Renal cortex interstitium (tissue), 15 donors: ENCODE measurements around the gene ZNF746. TPM values are rescaled to one million over a fixed set of nuclear protein-coding genes. Genes with fewer than 3 reads are reported as not detected.

ENCODE experiments used
- DNase-seq, 11 donors: peaks; one replicate each; pipeline ENCODE4 v3.0.0-alpha.2; 2013; ENCODE audit warnings: low read depth in 9 of 11, low spot score in 4 of 11; ENCODE audit errors: extremely low read depth in 1 of 11
- long read RNA-seq, 16 experiments: transcript quantifications; one replicate each; lab custom pipeline, GENCODE V29; 2026
- polyA plus RNA-seq, 3 donors: library from polyadenylated mRNA; unstranded; fragments of 120-200 nt; gene quantifications; one replicate each; pipeline ENCODE4 v1.2.1, GENCODE V29; 2013; ENCODE audit not compliant: insufficient read length in 3 of 3

ZNF746 gene
- polyA plus RNA-seq: 10 to 100 TPM; 12.4 to 17.0 (median 14.2) TPM
- long read RNA-seq, donor 1, partial matches to known transcripts: 0 of 1 reads
- long read RNA-seq, donor 1, other reads (novel, unspliced or antisense): 0 of 1 reads
- long read RNA-seq, donor 2, partial matches to known transcripts: 0 of 3 reads
- long read RNA-seq, donor 2, other reads (novel, unspliced or antisense): 0 of 3 reads
- long read RNA-seq, donor 3, partial matches to known transcripts: 0 of 3 reads
- long read RNA-seq, donor 3, other reads (novel, unspliced or antisense): 0 of 3 reads
- long read RNA-seq, donor 4: 0 reads
- long read RNA-seq, donor 5: 0 reads
- long read RNA-seq, donor 6, partial matches to known transcripts: 0 of 1 reads
- long read RNA-seq, donor 6, other reads (novel, unspliced or antisense): 0 of 1 reads
- long read RNA-seq, donor 7, partial matches to known transcripts: 0 of 2 reads
- long read RNA-seq, donor 7, other reads (novel, unspliced or antisense): 0 of 2 reads
- long read RNA-seq, donor 8: 0 reads
- long read RNA-seq, donor 9, partial matches to known transcripts: 0 of 1 reads
- long read RNA-seq, donor 9, other reads (novel, unspliced or antisense): 0 of 1 reads
- long read RNA-seq, donor 10, partial matches to known transcripts: 0 of 3 reads
- long read RNA-seq, donor 10, other reads (novel, unspliced or antisense): 0 of 3 reads
- long read RNA-seq, donor 11: 0 reads
- long read RNA-seq, donor 12: 0 reads
- long read RNA-seq, donor 13: 0 reads
- long read RNA-seq, donor 14, partial matches to known transcripts: 0 of 4 reads
- long read RNA-seq, donor 14, other reads (novel, unspliced or antisense): 0 of 4 reads
- long read RNA-seq, donor 15: 0 reads
- long read RNA-seq, donor 16, partial matches to known transcripts: 0 of 8 reads
- long read RNA-seq, donor 16, other reads (novel, unspliced or antisense): 0 of 8 reads

DNA sequence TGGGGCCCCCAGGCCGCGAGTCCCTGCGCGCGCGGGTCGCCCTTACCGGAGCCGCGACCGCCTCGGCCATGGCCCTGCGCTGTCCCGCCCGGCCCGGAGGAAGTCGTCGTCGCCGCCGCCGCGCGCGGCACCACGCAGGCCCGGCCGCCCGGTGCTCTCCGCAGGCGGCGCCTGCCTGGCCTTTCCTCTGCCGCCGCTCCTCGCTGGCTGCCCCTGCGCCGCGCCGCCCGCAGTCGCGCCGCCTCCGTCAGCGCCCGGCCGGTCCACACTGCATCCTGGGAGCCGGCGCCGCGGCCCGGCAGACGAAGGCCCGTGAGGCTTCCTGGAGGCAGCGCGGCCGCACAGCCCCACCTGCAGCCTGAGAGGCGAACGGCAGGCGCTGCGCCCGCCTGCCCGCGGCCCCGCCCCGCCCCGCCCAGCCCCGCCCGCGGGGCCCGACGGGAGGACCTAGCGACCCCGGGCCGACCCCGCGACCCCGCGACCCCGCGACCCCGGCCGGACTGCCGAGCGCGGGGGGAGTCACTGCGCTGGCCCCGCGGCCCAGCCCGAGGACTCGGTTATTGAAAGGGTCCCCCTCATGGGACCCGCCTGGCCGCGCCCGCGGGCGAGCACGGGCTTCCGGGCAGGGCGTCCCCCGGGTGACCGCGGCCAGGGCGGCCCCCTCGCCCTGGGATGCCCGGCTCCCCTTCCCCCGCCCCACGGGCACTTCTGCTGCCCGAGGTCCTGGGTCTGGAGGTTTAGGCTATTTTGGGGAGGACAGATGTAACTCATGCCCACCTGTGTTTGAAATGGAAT is at the start of gene ZNF746:
ZNF746 (minus strand) TSS at position 343 of the 795 bp plus-strand sequence; CDS start at position 70, 273 bp downstream.
- DNase-seq: peak in 9 of 11 donors; percentile 48 to 73 (median 64)

DNA sequence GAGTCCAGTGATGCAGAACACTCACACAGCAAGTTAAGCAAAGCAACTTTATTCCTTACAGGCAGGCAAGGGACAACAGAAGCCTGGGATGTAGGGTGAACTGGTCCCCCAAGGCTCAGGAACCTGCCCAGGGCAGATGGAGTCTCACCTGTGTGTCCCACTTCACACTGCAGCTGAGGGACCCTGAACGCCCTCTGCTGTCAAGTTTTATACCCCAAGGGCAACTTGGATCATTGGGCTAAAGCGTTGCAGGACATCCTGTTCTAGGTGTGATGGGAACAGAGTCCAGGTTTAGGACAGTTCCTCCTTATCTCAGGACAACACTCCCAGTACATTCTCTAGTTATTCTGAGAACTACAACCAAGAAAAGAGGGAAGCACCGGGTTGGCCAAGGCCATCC is 49.5 kb upstream of the ZNF746 start:
- no peak for DNase-seq

DNA sequence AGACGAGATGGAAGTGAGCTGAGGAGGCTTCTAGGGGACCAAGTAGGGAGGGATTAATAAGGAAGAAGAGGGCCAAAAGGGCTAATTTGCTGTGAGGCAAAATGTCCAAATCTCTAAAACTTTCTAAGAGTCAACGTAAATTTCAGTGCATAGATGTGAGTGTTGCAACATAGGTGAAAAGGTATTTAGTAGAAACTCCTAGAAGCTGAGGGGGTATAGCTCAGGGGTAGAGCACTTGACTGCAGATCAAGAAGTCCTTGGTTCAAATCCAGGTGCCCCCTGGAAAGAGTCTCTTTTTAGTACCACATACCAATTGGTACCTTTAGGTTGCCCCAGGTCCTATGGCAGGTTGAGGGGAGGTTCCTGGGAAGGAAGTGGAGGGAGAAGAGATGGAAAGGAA is 48.7 kb upstream of the ZNF746 start:
- no peak for DNase-seq

DNA sequence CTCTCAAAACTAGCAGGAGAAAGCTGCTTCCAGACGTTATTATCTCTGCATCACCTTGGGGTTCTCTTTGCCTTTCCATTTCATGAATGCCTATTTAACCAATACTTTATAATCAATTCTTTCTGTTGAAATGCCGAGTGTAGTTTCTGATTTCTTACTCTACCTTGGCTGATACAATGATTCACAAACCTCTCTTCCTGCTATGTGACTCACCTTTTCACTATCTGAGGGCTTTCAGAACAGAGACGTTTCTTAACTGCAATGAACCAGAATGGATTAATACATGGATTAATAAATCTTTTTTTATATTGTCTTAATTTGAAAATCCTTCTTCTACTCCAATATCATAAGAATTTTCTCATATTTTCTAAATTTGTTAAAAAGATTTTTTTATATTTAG is 46.4 kb upstream of the ZNF746 start:
- no peak for DNase-seq

DNA sequence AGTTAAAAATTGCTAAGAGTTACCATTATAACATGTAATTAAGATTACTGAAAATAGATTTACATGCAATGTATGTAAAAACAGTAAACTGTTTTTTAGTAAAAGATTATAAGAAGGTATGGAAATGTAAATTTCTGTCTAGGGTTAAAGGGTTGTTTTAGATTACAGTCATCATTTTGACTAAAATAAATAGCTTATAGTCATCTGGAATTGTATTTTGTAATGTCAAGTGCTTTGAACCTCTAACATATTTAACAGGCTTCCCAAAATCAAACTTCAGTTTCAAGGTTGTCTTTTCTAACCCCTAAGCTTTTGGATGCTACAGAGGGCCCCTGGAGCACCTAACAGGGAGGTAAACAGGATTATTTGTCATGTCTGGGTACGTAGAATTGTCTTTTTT is 35.0 kb upstream of the ZNF746 start:
- DNase-seq: no peak

DNA sequence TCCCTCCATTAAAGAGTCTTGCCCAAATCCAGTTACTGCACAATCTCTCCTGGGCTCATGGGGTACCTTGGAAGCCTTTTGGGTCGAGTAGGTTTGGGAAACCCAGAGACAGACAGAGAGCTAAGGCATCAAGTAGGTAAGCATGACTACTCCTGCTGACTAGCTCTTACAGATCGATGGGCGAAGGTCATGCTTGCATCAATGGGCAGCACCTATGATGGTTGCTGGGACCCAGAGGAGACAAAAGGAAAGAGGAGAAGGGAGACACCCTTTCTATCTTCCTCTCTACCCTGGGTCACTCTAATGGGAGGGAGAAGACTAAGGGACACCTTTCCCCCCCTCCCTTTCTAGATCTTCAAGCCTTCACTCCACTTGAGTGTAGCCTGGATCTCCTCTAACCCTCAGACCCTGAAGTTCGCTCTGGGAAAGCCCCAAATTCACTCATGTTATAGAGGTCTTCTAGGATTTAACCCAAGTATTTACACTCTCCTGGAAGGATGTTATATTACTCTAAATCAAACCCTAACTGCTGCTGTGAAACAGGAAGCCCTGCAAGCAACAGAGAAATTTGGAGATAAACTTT is 31.6 kb upstream of the ZNF746 start:
- DNase-seq: no peak

DNA sequence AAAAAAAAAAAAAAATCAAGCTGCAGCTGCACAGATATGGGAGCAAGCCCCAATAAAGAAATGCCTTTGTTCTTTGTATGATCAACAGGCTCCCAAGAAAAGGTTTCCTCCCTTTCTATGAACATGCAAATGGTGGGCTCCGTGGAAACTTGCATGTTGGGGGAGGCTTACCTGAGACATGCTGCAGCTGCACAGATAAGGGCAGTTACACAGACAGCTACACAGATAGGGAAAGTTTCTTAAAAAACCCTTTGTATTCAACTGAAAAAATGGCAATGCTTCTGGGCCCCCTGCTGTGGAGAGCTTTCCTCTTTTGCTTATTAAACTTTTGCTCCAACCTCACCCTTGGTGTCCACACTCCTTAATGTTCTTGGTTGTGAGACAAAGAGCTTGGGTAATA is 29.8 kb upstream of the ZNF746 start:
- no peak for DNase-seq

DNA sequence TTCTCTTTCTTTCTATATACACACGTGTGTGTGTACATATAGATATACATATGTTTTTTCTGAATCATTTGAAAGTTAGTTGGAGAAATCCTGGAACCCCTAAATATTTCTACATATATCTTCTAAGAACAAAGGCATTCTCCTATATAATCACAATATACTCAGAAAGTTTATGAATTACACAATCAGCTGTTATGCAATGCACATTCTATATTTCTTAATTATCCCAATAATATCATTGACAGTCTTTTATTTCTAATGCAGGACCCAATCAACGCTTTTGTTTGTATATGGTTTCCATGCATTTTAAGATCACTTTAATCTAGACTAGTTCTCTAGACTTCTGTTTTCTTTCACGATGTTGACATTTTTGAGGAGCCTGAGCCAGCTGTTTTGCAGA is 27.7 kb upstream of the ZNF746 start:
- no peak for DNase-seq

DNA sequence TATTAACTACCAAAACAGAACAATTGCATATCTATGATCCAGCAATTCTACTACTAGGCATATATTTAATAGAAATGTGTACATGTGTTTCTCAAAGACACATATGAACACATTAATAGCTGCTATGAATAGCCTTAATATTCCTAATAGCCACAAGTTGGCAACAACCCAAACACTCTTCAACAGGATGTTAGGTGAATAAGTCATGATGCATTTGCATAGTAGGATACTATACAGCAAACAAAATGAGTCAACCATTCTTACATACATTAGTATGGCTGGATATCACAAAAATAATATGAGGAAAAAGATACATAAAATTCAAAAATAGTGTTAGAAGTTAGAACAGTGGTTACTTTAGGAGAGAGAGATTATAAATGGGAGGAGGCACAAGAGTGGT is 26.8 kb upstream of the ZNF746 start:
- no peak for DNase-seq

DNA sequence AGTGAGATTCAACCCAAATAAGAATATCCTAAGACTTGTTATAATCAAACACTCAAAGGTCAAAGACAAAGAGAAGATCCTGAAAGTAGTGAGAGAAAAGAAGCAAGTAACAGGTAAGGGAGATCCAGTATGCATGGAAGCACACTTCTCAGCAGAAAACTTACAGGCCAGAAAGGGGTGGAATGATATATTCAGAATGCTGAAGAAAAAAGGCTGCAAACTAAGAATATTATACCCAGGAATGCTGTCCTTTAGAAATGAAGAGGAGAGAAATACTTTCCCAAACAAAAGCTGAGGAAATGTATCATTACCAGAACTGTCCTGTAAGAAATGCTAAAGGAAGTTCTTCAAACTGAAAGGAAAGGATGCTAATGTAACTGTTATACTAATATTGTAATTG is 12.6 kb upstream of the ZNF746 start:
- DNase-seq: no peak

DNA sequence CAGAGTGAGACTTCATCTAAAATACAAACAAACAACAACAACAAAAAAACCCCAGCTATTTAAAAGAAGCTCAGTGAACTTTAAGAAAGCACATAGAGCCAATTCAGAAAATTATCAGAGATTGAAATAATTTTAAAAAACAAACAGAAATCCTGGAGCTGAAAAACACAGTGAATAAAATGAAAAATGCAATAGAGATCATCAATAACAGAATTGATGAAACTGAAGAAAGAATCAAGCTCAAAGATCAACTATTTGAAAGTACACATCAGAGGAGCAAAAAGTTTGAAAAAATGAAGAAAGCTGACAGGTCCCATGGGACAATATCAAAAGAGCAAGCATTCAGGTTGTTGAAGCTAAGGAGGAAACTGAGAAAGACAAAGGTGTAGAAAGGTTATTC is 12.2 kb upstream of the ZNF746 start:
- DNase-seq: no peak

DNA sequence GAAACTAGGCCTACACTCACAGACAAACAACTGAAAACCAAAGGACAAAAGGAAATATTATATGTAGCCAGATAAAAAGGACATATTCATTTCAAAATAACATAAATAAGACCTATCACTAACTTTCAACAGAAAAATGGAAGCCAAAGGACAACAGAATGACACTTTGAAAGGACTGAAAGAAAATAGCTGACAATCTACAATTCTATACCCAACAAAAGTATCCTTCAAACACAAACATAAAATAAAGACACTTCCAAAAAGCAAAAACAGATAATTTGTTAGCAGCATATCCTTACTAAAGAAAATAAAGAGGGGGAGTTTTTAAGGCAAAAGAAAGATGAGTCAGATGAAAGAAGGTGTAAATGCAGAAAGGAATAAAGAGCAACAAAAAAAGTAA is 7.9 kb upstream of the ZNF746 start:
- no peak for DNase-seq

DNA sequence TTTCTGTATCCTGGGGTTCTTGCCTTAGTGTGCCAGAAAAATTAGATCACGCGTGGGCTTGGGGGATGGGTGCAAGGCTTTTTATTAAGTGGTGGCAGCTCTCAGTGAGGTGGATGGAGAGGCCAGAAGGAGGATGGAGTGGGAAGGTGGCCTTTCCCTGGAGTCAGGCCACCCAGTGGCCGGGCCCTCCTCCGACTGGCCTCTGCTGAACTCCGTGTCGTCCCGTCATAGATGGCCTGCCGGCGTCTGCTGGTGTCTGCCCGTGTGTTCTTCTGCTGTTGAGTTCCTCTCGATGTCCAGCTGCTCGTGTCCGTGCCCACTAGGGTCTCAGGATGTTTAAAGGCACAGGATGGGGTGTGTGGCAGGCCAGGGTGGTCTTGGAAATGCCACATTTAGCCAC is 4.0 kb upstream of the ZNF746 start:
- no peak for DNase-seq

DNA sequence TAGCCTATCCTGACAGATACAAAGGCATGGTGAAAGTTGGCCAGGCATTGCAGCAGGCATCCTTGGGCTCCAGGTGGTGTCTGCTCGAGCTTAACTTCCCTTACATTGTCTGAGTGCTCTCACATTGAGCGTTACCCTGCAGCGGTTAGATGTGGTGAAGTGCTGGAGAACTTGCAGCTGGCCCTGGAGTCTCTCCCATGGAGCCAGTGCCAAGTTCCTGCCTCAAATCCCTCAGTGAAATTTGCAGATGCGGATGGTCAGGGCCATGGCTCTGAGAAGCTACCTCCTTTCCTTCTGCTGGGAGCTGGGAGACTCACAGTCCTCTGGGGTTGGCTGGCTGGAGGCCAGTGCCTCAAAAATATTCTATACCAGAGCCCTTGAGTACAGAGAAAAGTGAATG is 3.3 kb upstream of the ZNF746 start:
- DNase-seq: peak in 4 of 11 donors; percentile 7 to 23 (median 16)

DNA sequence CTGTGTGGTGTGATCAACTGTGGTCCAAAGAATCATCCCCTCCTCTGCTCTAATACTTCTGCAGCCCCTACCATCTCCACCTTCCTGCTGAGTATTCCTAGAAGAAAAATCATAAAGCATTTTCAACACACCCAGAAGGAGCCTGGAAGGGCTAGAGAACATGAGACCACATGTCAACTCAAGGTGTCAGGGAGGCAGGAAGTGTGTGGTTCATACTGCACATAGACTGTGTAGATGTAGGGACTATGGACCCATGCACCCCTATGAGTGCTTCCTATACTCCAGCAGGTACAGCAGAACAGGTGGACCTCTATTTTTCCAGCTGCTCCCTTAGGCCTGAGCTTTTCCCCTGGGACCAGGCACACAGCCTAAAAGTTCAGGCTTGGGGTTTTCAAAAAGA is 2.6 kb upstream of the ZNF746 start:
- DNase-seq: no peak

DNA sequence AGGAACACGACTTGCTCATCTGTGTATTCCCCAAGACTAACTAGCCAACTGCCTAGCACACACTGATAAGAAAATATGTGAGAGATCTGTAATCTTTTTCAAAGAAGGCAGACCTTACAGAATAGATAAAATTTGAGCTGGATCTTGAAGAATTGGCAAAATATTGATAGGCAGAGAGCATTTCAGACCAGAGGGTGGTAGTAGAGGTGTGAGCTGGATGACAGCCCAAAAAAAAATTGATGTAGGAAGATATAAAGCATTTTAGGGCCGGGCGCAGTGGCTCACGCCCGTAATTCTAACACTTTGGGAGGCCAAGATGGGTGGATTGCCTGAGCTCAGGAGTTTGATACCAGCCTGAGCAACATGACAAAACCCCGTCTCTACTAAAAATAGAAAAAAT is 1.2 kb upstream of the ZNF746 start:
- no peak for DNase-seq

DNA sequence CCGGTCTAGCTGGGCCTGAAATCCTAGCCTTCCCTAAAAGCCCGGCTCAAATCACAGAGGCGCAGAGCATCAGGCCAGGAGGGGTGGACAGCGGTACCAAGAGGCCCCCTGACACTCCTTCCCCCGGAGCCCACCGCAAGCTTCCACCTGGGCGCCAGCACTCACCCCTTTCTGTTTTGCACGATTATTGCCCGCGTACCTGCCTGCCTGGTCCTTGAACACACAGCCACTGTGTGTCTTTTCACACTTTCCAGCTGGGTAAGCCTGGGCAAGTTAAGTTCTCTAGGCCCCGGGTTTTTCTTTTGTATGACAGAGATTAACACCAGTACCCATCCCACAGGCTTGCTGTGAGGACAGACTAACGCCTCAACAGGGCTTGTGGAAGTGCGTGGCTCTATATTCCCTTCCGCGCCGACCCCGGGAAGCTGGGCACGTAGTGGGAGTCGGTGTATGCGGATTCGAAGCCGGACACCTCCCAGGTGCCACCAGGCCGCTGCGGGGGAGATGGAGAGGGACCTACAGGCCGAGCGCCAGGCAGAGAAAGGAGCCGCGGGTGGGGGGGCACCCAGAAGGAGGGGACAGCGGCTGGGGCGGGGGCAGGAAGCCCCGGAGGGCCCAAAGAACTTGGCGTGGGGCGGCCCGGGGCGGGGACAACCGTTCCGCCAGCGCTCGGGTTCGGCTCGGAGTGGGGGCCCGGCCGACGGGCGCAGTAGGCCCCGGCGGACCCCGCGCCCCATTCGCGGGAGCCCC is 792 bp downstream of the ZNF746 start:
- DNase-seq: peak in 5 of 11 donors; percentile 13 to 33 (median 24)
